ENCODE measurements around the gene PCNX2.
"Not testable (repeated sequence)": the region's sequence is repeated elsewhere in the genome, so short reads cannot be mapped to it uniquely, and the experiment has no call there.

The PCNX2 gene

DNA sequence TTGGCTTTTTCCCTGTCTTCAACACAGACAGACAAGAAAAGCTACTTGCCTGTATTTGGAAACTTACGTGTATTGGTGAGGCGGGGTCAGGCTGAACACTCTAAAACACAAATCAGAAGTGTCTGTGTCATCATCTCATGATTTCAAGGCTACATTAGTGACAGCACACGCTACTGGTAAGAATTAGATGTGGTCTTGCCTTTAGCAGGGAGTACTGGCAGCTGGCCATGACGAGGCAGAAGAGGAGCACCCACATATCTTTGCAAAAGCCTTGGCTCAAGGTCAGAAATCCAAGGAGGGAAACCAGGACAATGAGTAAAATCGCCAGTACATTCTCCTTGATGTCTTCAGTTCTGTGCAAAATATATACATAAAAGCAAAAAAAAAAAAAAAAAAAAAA, 77.7 kb downstream of the PCNX2 start:
- DNase-seq = no peak

DNA sequence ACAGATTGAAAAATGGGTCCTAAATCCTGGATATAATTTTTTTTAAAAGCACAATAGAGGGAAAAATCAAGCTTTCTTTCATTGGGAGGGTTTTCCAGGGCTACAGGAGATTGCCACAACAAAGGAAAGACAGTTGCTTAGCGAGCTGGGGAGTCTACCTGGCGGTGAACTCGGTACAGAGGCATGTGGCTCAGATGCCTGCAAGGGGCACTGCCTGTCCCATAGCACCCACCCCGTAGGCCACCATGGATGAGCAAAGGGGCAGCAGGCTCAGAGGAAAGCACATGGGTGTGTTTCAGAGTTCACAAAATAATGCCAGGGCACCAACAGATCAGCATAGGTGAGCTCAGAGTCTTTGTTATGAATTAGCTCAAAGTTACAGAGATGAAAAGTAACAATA, 79.5 kb downstream of the PCNX2 start:
- no peak for DNase-seq

DNA sequence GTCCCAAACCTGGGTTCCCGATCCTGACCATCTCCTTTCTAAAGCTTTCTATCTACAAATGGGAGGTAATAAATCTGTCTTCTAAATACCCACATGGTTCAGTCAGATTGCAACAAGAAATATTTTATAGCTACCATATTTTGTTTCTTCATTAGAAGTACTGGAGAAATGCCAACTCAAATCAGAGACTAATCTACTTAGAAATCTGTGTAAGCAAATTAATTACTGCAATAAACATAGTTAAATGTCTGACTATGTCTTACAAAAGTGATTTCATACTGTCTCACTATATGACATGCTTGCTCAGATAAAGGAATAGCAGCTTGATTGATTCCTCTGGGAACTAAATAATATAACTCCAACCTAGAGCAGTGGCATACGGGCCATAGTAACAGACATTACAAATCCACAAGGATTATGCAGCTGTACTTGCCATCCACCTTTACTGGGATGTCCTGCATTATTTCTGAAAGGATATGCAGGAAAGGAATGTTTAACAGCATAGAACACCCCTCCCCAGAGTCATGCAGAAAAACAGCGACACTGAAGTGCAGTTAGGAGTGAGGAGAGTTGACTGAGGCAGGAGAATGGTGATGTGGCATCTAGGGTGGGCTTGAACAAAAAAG, 80.3 kb downstream of the PCNX2 start:
- DNase-seq = no peak

GRCh38 chr1:233211595-233211994, 83.9 kb downstream of the PCNX2 start:
- no peak for DNase-seq

- no peak for DNase-seq
Observed at GRCh38 chr1:233211106-233211505, 84.4 kb downstream of the PCNX2 start.

GRCh38 chr1:233209481-233209880, 86.0 kb downstream of the PCNX2 start:
- DNase-seq = no peak

GRCh38 chr1:233208687-233209086, 86.8 kb downstream of the PCNX2 start:
- no peak for DNase-seq

DNA sequence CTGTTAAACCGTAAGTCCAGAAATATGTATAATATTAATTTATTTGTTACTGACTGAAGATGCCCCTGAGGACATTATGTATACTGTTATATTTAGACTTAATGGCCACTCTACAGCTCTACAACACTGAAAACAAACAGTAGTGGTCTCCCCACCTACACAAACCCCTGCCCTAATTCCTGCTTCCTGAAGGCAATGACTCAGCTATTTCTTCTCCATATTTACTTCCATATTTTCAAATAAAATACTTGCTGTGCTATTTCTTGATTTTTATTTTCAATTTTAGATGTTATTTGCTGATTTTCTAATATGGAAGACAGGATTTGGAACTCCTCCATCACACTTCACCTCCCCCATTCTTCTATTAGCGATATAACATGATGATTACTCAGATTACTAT, 97.6 kb downstream of the PCNX2 start:
- no peak for DNase-seq

- no peak for DNase-seq
Observed at GRCh38 chr1:233193741-233194140, 101.8 kb downstream of the PCNX2 start.

- no peak for DNase-seq
Observed at GRCh38 chr1:233190987-233191386, 104.5 kb downstream of the PCNX2 start.

DNA sequence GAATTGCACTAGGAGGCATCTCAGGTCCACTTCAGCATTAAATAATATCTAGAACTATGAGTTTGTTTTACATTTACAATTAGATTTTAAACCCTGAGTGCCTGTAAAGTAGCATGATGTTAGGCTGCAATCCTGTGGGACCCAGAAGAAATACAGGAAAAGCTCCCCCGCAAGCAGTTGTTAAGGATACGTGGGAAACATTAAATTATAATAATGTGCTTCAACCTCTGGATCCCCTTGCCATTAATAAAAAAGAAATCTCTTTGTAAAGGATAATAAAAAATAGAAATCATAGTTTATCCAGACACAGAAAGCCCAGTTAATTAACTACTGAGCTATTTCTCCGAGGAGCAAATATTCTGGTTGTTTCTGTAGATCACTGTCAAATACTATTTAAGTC, 106.0 kb downstream of the PCNX2 start:
- DNase-seq = no peak

- no peak for DNase-seq
Observed at GRCh38 chr1:233188061-233188460, 107.5 kb downstream of the PCNX2 start.

DNA sequence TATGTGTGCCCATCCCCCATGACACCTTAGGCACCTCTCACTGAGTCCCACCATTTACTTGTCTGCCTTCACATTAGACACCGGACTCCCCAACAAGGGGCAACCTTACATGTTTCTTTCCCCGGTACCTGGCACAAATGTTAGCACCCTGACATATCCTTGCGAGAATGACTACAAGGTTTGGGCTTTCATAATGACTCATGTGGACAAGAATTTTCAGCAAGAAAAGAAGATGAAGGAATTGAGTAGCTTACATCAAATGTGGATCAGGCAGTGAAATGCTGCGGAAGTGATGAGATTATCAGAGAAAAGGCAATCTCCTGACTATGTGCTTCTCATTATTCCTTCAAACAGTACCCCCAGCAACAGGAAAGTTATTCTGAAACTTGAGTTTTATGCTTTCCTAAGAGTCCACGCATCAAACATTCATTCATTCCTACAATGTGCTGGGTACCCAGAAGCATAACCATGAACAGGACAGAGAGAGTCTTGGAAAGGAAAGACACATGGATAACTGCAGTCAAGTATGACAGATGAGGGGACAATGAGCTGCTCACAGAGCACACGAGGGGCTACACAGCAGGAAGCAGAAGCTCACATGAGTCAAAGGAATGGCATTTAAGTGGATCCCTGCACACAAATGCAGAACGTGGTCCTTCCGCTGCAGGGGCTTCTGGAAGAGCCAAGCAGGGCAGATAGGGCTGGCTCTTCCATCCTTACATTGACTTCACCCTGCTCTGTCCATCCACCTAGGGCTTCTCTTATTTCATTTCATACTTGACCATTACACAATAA, 112.1 kb downstream of the PCNX2 start:
- DNase-seq = no peak

GRCh38 chr1:233182587-233182986, 112.9 kb downstream of the PCNX2 start:
- DNase-seq = no peak

DNA sequence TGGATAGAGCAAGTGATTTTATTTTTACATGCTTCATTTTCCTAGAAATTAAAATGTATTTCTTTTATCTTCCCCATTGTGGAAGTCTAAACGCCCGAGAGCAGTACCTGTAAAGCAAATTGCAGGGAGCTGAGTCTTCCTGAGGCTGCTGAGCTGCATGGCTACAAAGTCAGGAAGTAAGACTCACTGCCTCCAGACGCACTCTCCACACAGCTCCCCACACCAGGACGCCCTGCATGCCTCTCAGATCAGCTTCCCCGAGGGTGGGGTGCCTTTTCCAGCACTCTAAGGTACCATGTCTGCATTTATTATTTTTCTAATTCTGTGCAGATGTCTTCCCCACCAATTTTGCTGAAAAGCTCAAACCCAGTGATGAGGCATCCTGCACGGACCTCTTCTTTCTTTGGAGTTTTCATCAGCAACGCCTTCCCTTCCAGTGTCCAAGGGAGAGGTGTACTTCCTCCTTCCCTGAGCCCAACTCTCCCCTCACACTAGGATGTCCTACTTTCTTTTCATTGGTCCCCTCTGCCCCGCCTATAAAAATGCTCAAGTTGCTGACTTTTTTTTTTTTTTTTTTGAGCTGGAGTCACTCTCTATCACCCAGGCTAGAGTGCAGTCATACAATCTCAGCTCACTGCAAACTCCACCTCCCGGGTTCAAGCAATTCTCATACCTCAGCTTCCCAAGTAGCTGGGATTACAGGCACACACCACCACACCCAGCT, 114.7 kb downstream of the PCNX2 start:
- DNase-seq = no peak

DNA sequence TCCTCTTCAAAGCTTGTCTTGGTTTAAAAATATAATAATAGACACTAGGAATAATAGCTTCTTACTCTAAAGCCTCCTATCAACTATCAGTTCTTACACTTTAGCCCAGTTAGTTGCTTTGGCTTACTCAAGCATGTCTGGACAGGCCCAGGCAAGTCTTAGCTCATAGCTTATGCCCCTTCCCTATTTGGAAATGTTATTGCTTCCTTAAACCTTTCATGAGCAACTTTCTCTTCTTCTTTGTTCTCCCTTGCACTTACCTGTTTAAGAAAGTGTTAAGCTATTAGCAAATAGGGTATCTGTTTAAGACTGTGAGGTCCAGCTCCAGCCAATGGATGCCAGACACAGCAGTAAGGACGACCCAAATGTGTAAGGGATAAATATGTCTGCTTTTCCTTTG, 115.9 kb downstream of the PCNX2 start:
- not testable (repeated sequence) for DNase-seq

GRCh38 chr1:233172201-233172600, 123.3 kb downstream of the PCNX2 start:
- peak in 1 of 2 experiments; percentile 50 for DNase-seq

DNA sequence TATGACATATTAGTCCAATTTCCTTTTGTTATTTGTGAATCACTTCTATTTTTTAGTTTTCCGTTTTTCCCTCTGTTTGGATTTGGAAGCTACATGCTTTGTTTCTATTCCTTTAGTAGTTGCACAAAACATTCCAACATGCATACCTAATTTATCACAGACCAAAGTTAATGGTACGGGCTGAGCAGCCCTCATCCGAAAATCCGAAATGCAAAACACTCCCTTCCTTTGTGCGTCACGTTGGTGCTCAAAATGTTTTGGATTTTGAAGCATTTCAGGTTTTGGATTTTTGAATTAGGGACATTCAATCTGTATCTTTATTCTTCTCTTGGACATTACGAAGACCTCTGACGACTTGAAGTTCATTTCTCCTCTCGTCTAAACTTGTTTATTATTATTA, 124.8 kb downstream of the PCNX2 start:
- DNase-seq = no peak

DNA sequence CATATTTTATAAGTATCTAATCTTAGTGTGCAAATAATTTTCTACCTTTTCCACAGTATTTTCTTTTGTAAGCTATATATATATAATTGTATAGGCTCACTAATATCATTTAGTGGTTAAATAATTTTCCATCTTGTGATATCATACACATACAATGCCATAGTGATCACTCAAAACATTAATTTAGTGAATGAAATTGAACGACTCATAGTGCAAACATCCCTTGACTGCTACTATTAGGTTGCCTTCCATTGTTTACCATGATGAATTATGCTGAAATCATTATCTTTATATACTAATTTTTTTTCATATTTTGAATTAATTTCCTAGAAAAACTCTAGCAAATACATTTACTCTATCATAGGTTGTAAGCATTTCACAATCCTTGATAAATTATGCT, 127.1 kb downstream of the PCNX2 start:
- no peak for DNase-seq

DNA sequence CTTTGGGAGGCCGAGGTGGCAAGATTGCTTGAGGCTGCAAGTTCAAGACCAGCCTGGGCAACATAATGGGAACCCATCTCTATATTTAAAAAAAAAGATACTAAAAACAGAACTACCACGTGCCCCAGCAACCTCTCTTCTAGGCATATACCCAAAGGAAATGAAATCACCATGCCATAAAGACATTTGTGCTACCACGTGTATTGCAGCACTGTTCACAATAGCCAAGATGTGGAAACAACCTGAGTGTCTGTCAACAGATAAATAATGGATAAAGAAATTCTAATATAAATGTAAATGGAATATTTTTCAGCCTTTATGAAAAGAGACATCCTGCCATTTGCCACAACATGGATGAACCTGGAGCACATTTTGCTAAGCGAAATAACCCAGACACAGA, 128.6 kb downstream of the PCNX2 start:
- DNase-seq = no peak

- DNase-seq = no peak
Observed at GRCh38 chr1:233163696-233164095, 131.8 kb downstream of the PCNX2 start.

- no peak for DNase-seq
Observed at GRCh38 chr1:233158322-233158721, 137.2 kb downstream of the PCNX2 start.

DNA sequence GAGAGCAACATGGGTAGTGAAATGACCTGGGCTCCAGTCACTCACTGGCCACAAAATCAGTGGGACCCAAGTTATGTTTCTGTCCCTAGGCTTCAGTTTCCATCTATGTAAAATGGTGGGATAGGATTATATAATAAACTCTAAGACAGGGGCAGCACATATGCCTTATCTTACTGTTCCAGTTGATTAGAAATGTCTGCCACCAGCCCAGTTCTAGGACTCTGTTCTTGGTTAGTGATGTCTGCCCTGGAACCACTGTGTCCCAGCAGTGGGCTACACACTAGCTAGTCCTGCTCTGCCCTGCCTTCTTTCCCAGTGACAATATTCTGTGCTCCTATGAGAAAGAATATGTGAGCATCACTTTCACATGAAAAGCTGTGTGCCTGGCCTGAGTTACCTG, 138.3 kb downstream of the PCNX2 start:
- no peak for DNase-seq

GRCh38 chr1:233151861-233152260, 143.7 kb downstream of the PCNX2 start:
- DNase-seq = no peak
